ENCODE results near the gene ARL5A. TPM values are rescaled to one million over a fixed set of nuclear protein-coding genes. Genes with fewer than 3 reads are reported as not detected.
A peak's percentile ranks its signal among the peaks of the same experiment; 100 is the strongest.

ARL5A gene
- total RNA-seq, 1 experiment from 2014 or later: 63.8 TPM

GRCh38 chr2:151775057-151775740, 53.0 kb downstream of the ARL5A start:
- H3K36me3 ChIP-seq: no peaks in the 10 kb centered on the region; the same call in 1 of the 2 replicates
- no peak overlapping the region for H3K27ac ChIP-seq
- H3K4me3 ChIP-seq: no peak overlapping the region
- DNase-seq: no peak
- H3K4me1 ChIP-seq: peaks cover 6% of the 10 kb centered on the region
- H3K27me3 ChIP-seq: no peaks in the 10 kb centered on the region
- no peaks in the 10 kb centered on the region for H3K9me3 ChIP-seq (replicated peaks)

GRCh38 chr2:151774506-151774905, 53.7 kb downstream of the ARL5A start:
- no peak for DNase-seq
- no peaks in the 10 kb centered on the region; the same call in 1 of the 2 replicates for H3K36me3 ChIP-seq
- H3K27ac ChIP-seq: no peak overlapping the region
- H3K4me1 ChIP-seq: peaks cover 6% of the 10 kb centered on the region
- no peaks in the 10 kb centered on the region for H3K9me3 ChIP-seq (replicated peaks)
- H3K27me3 ChIP-seq: no peaks in the 10 kb centered on the region
- H3K4me3 ChIP-seq: no peak overlapping the region

GRCh38 chr2:151771599-151772358, 56.4 kb downstream of the ARL5A start:
- Histone ChIP-seq H3K36me3 (no peaks in the 10 kb centered on the region), H3K4me1 (peaks cover 6% of the 10 kb centered on the region), H3K9me3 (replicated peaks) (no peaks in the 10 kb centered on the region), H3K27ac (no peak overlapping the region), H3K27me3 (no peaks in the 10 kb centered on the region), H3K4me3 (no peak overlapping the region)
- DNase-seq: peak; percentile 62 to 63

GRCh38 chr2:151770995-151771394, 57.2 kb downstream of the ARL5A start:
- Histone ChIP-seq H3K9me3 (replicated peaks) (no peaks in the 10 kb centered on the region), H3K4me1 (peaks cover 13% of the 10 kb centered on the region), H3K27me3 (no peaks in the 10 kb centered on the region), H3K27ac (no peak overlapping the region), H3K36me3 (no peaks in the 10 kb centered on the region), H3K4me3 (no peak overlapping the region)
- no peak for DNase-seq

GRCh38 chr2:151769606-151770005, 58.6 kb downstream of the ARL5A start:
- DNase-seq: no peak
- Histone ChIP-seq H3K4me3 (no peak overlapping the region), H3K27me3 (no peaks in the 10 kb centered on the region), H3K9me3 (replicated peaks) (no peaks in the 10 kb centered on the region), H3K27ac (no peak overlapping the region), H3K4me1 (peaks cover 20% of the 10 kb centered on the region), H3K36me3 (no peaks in the 10 kb centered on the region)

- H3K27me3 ChIP-seq: no peaks in the 10 kb centered on the region
- H3K4me3 ChIP-seq: no peak overlapping the region
- no peaks in the 10 kb centered on the region for H3K36me3 ChIP-seq
- no peaks in the 10 kb centered on the region for H3K9me3 ChIP-seq (replicated peaks)
- peaks cover 29% of the 10 kb centered on the region for H3K4me1 ChIP-seq
- H3K27ac ChIP-seq: no peak overlapping the region
- DNase-seq: no peak
These were observed 60.7 kb downstream of the ARL5A start for GRCh38 chr2:151767536-151767935.

GRCh38 chr2:151766437-151767153, 61.6 kb downstream of the ARL5A start:
- no peak for DNase-seq
- H3K27ac ChIP-seq: no peak overlapping the region

GRCh38 chr2:151765760-151766410, 62.3 kb downstream of the ARL5A start:
- DNase-seq: peak; percentile 73 to 85
- Histone ChIP-seq H3K4me3 (peak overlapping the region; percentile 22; the same call in 1 of the 2 replicates), H3K36me3 (no peaks in the 10 kb centered on the region)

More at GRCh38 chr2:151766437-151767153, 61.6 kb downstream of the ARL5A start:
- Histone ChIP-seq H3K27me3 (no peaks in the 10 kb centered on the region), H3K9me3 (replicated peaks) (no peaks in the 10 kb centered on the region), H3K36me3 (no peaks in the 10 kb centered on the region), H3K4me1 (peaks cover 28% of the 10 kb centered on the region), H3K4me3 (no peak overlapping the region)

GRCh38 chr2:151762694-151763093, 65.5 kb downstream of the ARL5A start:
- DNase-seq: peak in 1 of 2 experiments; percentile 38
- no peak overlapping the region for H3K27ac ChIP-seq

More at GRCh38 chr2:151765760-151766410, 62.3 kb downstream of the ARL5A start:
- Histone ChIP-seq H3K27ac (peak overlapping the region; percentile 21; the same call in 1 of the 2 replicates), H3K9me3 (replicated peaks) (no peaks in the 10 kb centered on the region), H3K27me3 (no peaks in the 10 kb centered on the region), H3K4me1 (peaks cover 24% of the 10 kb centered on the region)

GRCh38 chr2:151761687-151762086, 66.5 kb downstream of the ARL5A start:
- no peaks in the 10 kb centered on the region for H3K36me3 ChIP-seq
- peaks cover 31% of the 10 kb centered on the region for H3K4me1 ChIP-seq
- H3K27ac ChIP-seq: no peak overlapping the region
- no peaks in the 10 kb centered on the region for H3K27me3 ChIP-seq
- DNase-seq: no peak
- no peak overlapping the region for H3K4me3 ChIP-seq
- no peaks in the 10 kb centered on the region for H3K9me3 ChIP-seq (replicated peaks)

More at GRCh38 chr2:151762694-151763093, 65.5 kb downstream of the ARL5A start:
- H3K4me1 ChIP-seq: peaks cover 27% of the 10 kb centered on the region
- no peaks in the 10 kb centered on the region for H3K9me3 ChIP-seq (replicated peaks)
- H3K27me3 ChIP-seq: no peaks in the 10 kb centered on the region
- no peak overlapping the region for H3K4me3 ChIP-seq
- H3K36me3 ChIP-seq: no peaks in the 10 kb centered on the region

GRCh38 chr2:151761193-151761592, 67.0 kb downstream of the ARL5A start:
- Histone ChIP-seq H3K36me3 (no peaks in the 10 kb centered on the region), H3K9me3 (replicated peaks) (no peaks in the 10 kb centered on the region)

GRCh38 chr2:151760139-151760650, 68.0 kb downstream of the ARL5A start:
- no peak overlapping the region for H3K4me3 ChIP-seq
- H3K27me3 ChIP-seq: no peaks in the 10 kb centered on the region
- no peaks in the 10 kb centered on the region for H3K9me3 ChIP-seq (replicated peaks)
- DNase-seq: no peak
- H3K27ac ChIP-seq: no peak overlapping the region
- H3K4me1 ChIP-seq: peaks cover 17% of the 10 kb centered on the region
- no peaks in the 10 kb centered on the region for H3K36me3 ChIP-seq

More at GRCh38 chr2:151761193-151761592, 67.0 kb downstream of the ARL5A start:
- DNase-seq: no peak
- H3K27me3 ChIP-seq: no peaks in the 10 kb centered on the region
- peaks cover 26% of the 10 kb centered on the region for H3K4me1 ChIP-seq
- H3K4me3 ChIP-seq: no peak overlapping the region
- H3K27ac ChIP-seq: no peak overlapping the region

GRCh38 chr2:151758744-151759143, 69.5 kb downstream of the ARL5A start:
- Histone ChIP-seq H3K9me3 (replicated peaks) (no peaks in the 10 kb centered on the region), H3K36me3 (no peaks in the 10 kb centered on the region), H3K4me3 (no peak overlapping the region), H3K27me3 (no peaks in the 10 kb centered on the region), H3K27ac (no peak overlapping the region), H3K4me1 (peaks cover 17% of the 10 kb centered on the region)
- DNase-seq: peak in 1 of 2 experiments; percentile 21

GRCh38 chr2:151757861-151758260, 70.4 kb downstream of the ARL5A start:
- no peaks in the 10 kb centered on the region for H3K27me3 ChIP-seq
- no peaks in the 10 kb centered on the region for H3K9me3 ChIP-seq (replicated peaks)
- no peak overlapping the region for H3K4me3 ChIP-seq
- no peak overlapping the region for H3K27ac ChIP-seq
- DNase-seq: peak; percentile 36 to 73
- no peaks in the 10 kb centered on the region for H3K36me3 ChIP-seq
- peaks cover 11% of the 10 kb centered on the region for H3K4me1 ChIP-seq

All from SJCRH30 (cell line).